SKM-1 treated with dmso at 0.1 percent for 144 hours (cell line): ENCODE measurements around the gene RAD17.
"Not testable (repeated sequence)": the region's sequence is repeated elsewhere in the genome, so short reads cannot be mapped to it uniquely, and the experiment has no call there.

Experiments used
- DNase-seq: peaks from one replicate; lab custom pipeline; 2025; ENCODE audit not compliant: unreplicated experiment; lab: John Stamatoyannopoulos, UW

RAD17 gene

DNA sequence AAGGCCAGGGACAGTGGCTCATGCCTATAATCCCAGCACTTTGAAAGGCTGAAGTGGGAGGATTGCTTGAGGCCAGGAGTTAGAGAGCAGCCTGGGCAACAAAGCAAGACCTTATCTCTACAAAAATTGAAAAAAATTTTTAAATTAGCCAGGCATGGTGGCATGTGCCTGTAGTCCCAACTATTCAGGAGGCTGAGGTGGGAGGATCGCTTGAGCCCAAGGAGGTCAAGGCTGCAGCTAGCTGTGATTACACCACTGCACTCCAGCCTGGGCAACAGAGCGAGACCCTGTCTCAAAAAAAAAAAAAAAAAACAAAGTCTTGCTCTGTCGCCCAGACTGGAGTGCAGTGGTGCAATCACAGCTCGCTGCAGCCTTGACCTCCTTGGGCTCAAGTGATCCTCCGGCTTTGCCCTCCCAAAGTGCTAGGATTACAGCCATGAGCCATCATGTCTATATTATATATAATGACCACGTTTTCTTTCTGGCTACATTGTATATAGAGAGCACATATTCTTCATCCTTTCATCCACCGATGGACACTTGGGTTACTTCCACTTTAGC, 85.9 kb downstream of the RAD17 start:
- not testable (repeated sequence) for DNase-seq

DNA sequence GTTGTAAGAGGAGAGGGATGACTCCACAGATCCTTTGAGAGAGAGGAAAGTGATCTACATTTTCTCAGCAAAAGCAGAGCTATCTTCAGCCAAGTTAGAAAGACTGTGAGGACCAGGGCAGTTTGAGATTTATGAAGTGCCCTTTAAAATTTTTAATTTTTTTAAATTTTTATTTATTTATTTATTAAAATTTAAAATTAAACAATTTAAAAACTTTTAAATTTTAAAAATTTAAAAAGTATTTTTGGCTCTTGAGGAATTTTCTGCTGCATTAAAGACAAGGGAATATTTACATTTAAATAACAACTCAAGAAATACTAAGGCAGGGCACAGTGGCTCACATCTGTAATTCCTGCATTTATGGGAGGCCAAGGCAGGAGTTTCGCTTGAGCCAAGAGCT, 92.6 kb downstream of the RAD17 start:
- no peak for DNase-seq
